KMS-11 (cell line): ENCODE results near the gene UBXN4.

ENCODE experiments used
- H2AFZ ChIP-seq: fragments of 200-600 bp; sonication (generic); 2 replicates; pipeline ENCODE4 v1.6.1; 2016; ENCODE audit warnings: antibody characterized with exemption, mixed run types, low read depth
- H3K27ac ChIP-seq: fragments of 200-600 bp; sonication (generic); 2 replicates; pipeline ENCODE4 v1.6.1; 2016; ENCODE audit warnings: mild to moderate bottlenecking, mixed run types
- H3K27me3 ChIP-seq: fragments of 200-600 bp; sonication (generic); 2 replicates; pipeline ENCODE4 v1.6.1; 2017; ENCODE audit warnings: mild to moderate bottlenecking, low read depth, mixed run types, moderate library complexity; ENCODE audit not compliant: insufficient read depth
- H3K36me3 ChIP-seq: fragments of 200-600 bp; sonication (generic); 2 replicates; pipeline ENCODE4 v1.6.1; 2017; ENCODE audit warnings: mild to moderate bottlenecking, mixed run types; ENCODE audit not compliant: insufficient read depth
- H3K4me1 ChIP-seq: fragments of 200-600 bp; sonication (generic); 2 replicates; pipeline ENCODE4 v1.6.1; 2016; ENCODE audit warnings: mild to moderate bottlenecking, low read depth, mixed run types; ENCODE audit not compliant: poor library complexity, severe bottlenecking
- H3K4me2 ChIP-seq: fragments of 200-600 bp; sonication (generic); 2 replicates; pipeline ENCODE4 v1.7.0; 2016; ENCODE audit warnings: mild to moderate bottlenecking, mixed run types
- H3K4me3 ChIP-seq: fragments of 200-600 bp; sonication (generic); IDR thresholded peaks from 2 replicates; pipeline ENCODE4 v1.6.1; 2017; ENCODE audit warnings: low read depth, low read length, mixed read lengths; ENCODE audit not compliant: insufficient read depth
- H3K79me2 ChIP-seq: fragments of 200-600 bp; sonication (generic); 2 replicates; pipeline ENCODE4 v1.6.1; 2016; ENCODE audit warnings: low read depth, mixed run types; ENCODE audit not compliant: insufficient read depth
- H3K9ac ChIP-seq: fragments of 200-600 bp; sonication (generic); 2 replicates; pipeline ENCODE4 v1.6.1; 2016; ENCODE audit warnings: mild to moderate bottlenecking, mixed run types
- H4K20me1 ChIP-seq: fragments of 200-600 bp; sonication (generic); 2 replicates; pipeline ENCODE4 v1.6.1; 2016; ENCODE audit warnings: mild to moderate bottlenecking, mixed run types; ENCODE audit not compliant: insufficient read depth
- CTCF ChIP-seq: fragments of 200-600 bp; sonication (generic); conservative IDR thresholded peaks from 2 replicates; pipeline ENCODE4 v1.6.1; 2017; ENCODE audit warnings: low read depth, mild to moderate bottlenecking, antibody characterized with exemption, low read length, moderate library complexity, mixed read lengths

UBXN4 gene

DNA sequence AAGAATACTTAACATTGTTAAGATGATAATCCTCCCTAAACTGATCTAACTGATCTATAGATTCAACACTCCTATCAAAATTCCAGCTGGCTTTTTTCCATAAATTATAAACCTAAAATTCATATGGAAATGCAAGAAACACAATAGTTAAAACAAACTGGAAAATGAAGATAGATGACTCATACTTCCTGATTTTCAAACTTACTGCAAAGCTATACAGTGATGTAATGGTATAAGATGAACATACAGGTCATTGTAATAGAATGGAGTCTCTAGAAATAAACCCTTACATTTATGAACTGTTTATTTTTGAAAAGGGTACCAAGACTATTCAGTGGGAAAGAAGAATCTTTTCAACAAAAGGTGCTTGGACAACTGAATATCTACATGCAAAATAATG is 32.3 kb downstream of the UBXN4 start:
- H2AFZ ChIP-seq = no peak overlapping the region
- H3K4me3 ChIP-seq = no peak overlapping the region
- no peak for TF ChIP-seq CTCF
- H3K79me2 ChIP-seq = no peaks in the 10 kb centered on the region
- H3K27ac ChIP-seq = no peak overlapping the region
- no peaks in the 10 kb centered on the region for H3K27me3 ChIP-seq
- no peak overlapping the region for H3K4me2 ChIP-seq
- H3K9ac ChIP-seq = no peak overlapping the region
- H3K4me1 ChIP-seq = no peaks in the 10 kb centered on the region
- peaks cover 13% of the 10 kb centered on the region; the same call in 1 of the 2 replicates for H3K36me3 ChIP-seq
- H4K20me1 ChIP-seq = no peaks in the 10 kb centered on the region

- Histone ChIP-seq H3K36me3 (peaks cover 9% of the 10 kb centered on the region; the same call in 1 of the 2 replicates), H3K27ac (no peak overlapping the region), H3K4me2 (no peak overlapping the region), H3K4me1 (no peaks in the 10 kb centered on the region), H3K9ac (no peak overlapping the region), H3K27me3 (no peaks in the 10 kb centered on the region), H2AFZ (no peak overlapping the region), H3K4me3 (no peak overlapping the region), H3K79me2 (no peaks in the 10 kb centered on the region), H4K20me1 (no peaks in the 10 kb centered on the region)
- TF ChIP-seq CTCF = no peak
Observed at GRCh38 chr2:135775420-135775819, 33.8 kb downstream of the UBXN4 start.

- H3K9ac ChIP-seq = no peak overlapping the region
- peaks cover 6% of the 10 kb centered on the region; the same call in 1 of the 2 replicates for H3K36me3 ChIP-seq
- no peak overlapping the region for H2AFZ ChIP-seq
- TF ChIP-seq CTCF = no peak
- no peak overlapping the region for H3K4me2 ChIP-seq
- H3K4me3 ChIP-seq = no peak overlapping the region
- H4K20me1 ChIP-seq = no peaks in the 10 kb centered on the region
- H3K4me1 ChIP-seq = no peaks in the 10 kb centered on the region
- no peak overlapping the region for H3K27ac ChIP-seq
- H3K27me3 ChIP-seq = no peaks in the 10 kb centered on the region
- no peaks in the 10 kb centered on the region for H3K79me2 ChIP-seq
Observed at GRCh38 chr2:135776367-135776766, 34.7 kb downstream of the UBXN4 start.

- no peak overlapping the region for H3K9ac ChIP-seq
- no peaks in the 10 kb centered on the region for H4K20me1 ChIP-seq
- no peak overlapping the region for H3K27ac ChIP-seq
- H3K4me1 ChIP-seq = no peaks in the 10 kb centered on the region
- no peak overlapping the region for H2AFZ ChIP-seq
- no peak overlapping the region for H3K4me3 ChIP-seq
- no peaks in the 10 kb centered on the region for H3K36me3 ChIP-seq
- H3K4me2 ChIP-seq = no peak overlapping the region
- no peak for TF ChIP-seq CTCF
- H3K79me2 ChIP-seq = no peaks in the 10 kb centered on the region
- no peaks in the 10 kb centered on the region for H3K27me3 ChIP-seq
Observed at GRCh38 chr2:135782231-135782630, 40.6 kb downstream of the UBXN4 start.

GRCh38 chr2:135783439-135783838 is 41.8 kb downstream of the UBXN4 start:
- H3K27me3 ChIP-seq = no peaks in the 10 kb centered on the region
- no peaks in the 10 kb centered on the region for H3K79me2 ChIP-seq
- no peaks in the 10 kb centered on the region for H3K36me3 ChIP-seq
- H3K27ac ChIP-seq = no peak overlapping the region
- H4K20me1 ChIP-seq = no peaks in the 10 kb centered on the region
- no peak overlapping the region for H3K4me3 ChIP-seq
- H3K4me2 ChIP-seq = no peak overlapping the region
- no peaks in the 10 kb centered on the region for H3K4me1 ChIP-seq
- H3K9ac ChIP-seq = no peak overlapping the region
- no peak for TF ChIP-seq CTCF
- H2AFZ ChIP-seq = no peak overlapping the region
